ENCODE results near the gene PLBD1.

Gene PLBD1

DNA sequence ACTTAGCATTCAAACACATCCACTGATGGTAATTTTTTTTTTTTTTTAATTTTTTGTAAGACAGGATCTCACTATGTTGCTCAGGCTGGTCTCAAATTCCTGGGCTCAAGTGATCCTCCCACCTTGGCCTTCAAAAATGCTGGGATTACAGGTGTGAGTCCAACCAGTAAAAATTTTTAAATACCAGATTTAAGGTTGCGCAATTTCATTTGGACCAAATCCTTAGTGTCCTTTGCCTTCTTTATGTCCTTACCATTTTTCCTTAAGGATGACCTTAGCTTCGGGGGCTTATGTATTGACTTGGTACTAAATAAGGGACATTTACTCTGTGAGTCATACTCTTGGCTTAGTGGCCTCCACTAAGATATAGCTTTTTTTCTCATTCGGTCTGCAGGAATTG lies 4.1 kb upstream of the PLBD1 start:
- TF ChIP-seq POLR2AphosphoS5 (IDR thresholded peaks at IDR 0.05; ENCODE audit: low read depth, low read length), result no peak

DNA sequence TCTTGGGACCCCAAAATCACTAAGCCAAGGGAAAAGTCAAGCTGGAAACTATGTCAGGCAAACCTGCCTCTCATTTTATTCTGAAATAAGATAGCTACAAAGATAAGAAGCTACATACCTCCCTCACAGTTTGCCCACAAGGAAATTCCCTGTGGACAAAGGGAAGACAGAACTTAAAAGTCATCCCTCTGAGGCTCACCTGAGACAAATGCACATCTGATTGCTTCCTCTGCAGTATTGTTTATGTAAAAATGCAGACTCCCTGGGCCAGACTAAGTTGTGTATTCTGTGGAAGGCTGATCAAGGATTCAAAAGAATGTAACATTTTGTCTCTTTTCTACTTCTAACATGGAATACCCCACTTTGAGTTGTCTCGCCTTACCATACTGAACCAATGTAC lies 2.5 kb upstream of the PLBD1 start:
- TF ChIP-seq TAF1 (IDR thresholded peaks at IDR 0.05; ENCODE audit: borderline replicate concordance, insufficient read depth, low read length), result no peak
- TF ChIP-seq POLR2AphosphoS5 (IDR thresholded peaks at IDR 0.05; ENCODE audit: low read depth, low read length), result no peak
- TF ChIP-seq, protein P1, sequence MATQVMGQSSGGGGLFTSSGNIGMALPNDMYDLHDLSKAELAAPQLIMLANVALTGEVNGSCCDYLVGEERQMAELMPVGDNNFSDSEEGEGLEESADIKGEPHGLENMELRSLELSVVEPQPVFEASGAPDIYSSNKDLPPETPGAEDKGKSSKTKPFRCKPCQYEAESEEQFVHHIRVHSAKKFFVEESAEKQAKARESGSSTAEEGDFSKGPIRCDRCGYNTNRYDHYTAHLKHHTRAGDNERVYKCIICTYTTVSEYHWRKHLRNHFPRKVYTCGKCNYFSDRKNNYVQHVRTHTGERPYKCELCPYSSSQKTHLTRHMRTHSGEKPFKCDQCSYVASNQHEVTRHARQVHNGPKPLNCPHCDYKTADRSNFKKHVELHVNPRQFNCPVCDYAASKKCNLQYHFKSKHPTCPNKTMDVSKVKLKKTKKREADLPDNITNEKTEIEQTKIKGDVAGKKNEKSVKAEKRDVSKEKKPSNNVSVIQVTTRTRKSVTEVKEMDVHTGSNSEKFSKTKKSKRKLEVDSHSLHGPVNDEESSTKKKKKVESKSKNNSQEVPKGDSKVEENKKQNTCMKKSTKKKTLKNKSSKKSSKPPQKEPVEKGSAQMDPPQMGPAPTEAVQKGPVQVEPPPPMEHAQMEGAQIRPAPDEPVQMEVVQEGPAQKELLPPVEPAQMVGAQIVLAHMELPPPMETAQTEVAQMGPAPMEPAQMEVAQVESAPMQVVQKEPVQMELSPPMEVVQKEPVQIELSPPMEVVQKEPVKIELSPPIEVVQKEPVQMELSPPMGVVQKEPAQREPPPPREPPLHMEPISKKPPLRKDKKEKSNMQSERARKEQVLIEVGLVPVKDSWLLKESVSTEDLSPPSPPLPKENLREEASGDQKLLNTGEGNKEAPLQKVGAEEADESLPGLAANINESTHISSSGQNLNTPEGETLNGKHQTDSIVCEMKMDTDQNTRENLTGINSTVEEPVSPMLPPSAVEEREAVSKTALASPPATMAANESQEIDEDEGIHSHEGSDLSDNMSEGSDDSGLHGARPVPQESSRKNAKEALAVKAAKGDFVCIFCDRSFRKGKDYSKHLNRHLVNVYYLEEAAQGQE (IDR thresholded peaks at IDR 0.05; ENCODE audit: insufficient read depth in 1 of 2, low read depth in 2 of 2, low read length in 2 of 2), result no peak
- TF ChIP-seq FOXP2 (optimal IDR thresholded peaks at IDR 0.05; ENCODE audit: borderline replicate concordance, extremely low read depth, extremely low read length, insufficient read depth), result no peak
- no peak for TF ChIP-seq SIN3A (IDR thresholded peaks at IDR 0.05; ENCODE audit: borderline replicate concordance, insufficient read depth, low read length)

DNA sequence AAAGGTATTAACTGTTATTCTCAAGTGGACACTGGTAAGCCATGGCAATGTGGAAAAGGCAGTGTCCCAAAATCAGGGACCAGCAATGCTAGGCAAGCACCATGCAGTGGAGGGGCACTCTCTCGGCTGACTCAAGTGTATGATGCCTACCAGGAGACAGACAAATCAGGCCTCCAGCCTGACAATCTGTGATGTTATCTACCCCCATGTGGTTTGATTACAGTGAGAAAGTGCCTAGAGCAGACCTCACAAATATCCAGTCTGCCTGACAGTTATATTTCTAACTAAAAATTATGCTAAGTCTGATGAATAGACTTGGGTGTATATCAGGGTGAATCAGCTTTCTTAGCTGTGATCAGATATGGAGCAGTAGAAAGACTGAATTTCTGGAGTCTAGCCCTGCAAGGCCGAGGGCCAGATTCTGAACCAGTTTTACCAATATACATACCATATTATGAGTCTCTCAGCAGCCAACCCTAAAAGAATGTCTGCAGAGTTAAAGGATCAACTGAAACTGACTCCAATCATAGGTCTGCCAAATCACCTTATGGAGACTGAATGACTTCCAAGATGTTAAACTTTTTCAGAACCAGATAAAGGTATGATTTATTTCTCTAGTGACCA lies 3.2 kb downstream of the PLBD1 start:
- TF ChIP-seq, protein P1 (IDR thresholded peaks at IDR 0.05; ENCODE audit: insufficient read depth in 1 of 2, low read depth in 2 of 2, low read length in 2 of 2), result no peak
- TF ChIP-seq POLR2AphosphoS5 (IDR thresholded peaks at IDR 0.05; ENCODE audit: low read depth, low read length) (no peak), FOXP2 (optimal IDR thresholded peaks at IDR 0.05; ENCODE audit: borderline replicate concordance, extremely low read depth, extremely low read length, insufficient read depth) (no peak), SIN3A (IDR thresholded peaks at IDR 0.05; ENCODE audit: borderline replicate concordance, insufficient read depth, low read length) (no peak), TAF1 (IDR thresholded peaks at IDR 0.05; ENCODE audit: borderline replicate concordance, insufficient read depth, low read length) (no peak)

DNA sequence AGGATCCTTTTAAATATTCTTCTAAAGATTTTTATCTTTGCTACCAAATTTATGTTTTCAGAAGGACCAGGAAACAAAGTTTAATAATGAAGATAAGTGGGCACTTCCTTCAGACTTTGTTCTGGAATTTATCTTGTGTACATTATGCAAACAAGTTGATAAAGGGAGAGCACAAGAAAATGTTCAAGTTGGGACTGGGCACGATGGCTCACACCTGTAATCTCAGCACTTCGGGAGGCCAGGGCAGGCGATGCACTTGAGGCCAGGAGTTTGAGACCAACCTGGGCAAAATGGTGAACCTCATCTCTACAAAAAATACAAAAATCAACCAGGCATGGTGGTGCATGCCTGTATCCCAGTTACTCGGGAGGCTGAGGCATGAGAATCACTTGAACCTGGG lies 4.6 kb downstream of the PLBD1 start:
- TF ChIP-seq TAF1 (IDR thresholded peaks at IDR 0.05; ENCODE audit: borderline replicate concordance, insufficient read depth, low read length) (no peak), SIN3A (IDR thresholded peaks at IDR 0.05; ENCODE audit: borderline replicate concordance, insufficient read depth, low read length) (no peak), FOXP2 (optimal IDR thresholded peaks at IDR 0.05; ENCODE audit: borderline replicate concordance, extremely low read depth, extremely low read length, insufficient read depth) (no peak), POLR2AphosphoS5 (IDR thresholded peaks at IDR 0.05; ENCODE audit: low read depth, low read length) (no peak)
- TF ChIP-seq, protein P1 (IDR thresholded peaks at IDR 0.05; ENCODE audit: insufficient read depth in 1 of 2, low read depth in 2 of 2, low read length in 2 of 2), result no peak

DNA sequence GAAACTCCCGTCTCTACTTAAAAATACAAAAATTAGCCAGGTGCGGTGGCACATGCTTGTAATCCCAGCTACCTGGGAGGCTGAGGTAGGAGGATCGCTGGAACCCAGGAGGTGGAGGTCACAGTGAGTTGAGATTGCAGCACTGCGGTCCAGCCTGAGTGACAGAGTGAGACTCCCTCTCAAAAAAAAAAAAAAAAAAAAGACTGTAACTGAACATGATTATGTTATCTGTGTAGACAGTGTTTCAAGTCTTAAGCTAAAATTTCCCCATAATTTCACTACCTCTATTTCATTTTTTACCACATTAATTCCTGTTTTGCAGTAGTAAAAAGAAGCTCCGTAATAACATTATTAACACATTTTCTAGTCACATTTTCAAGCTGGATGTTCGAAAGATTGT lies 5.4 kb downstream of the PLBD1 start:
- TF ChIP-seq FOXP2 (optimal IDR thresholded peaks at IDR 0.05; ENCODE audit: borderline replicate concordance, extremely low read depth, extremely low read length, insufficient read depth) (no peak), TAF1 (IDR thresholded peaks at IDR 0.05; ENCODE audit: borderline replicate concordance, insufficient read depth, low read length) (no peak), SIN3A (IDR thresholded peaks at IDR 0.05; ENCODE audit: borderline replicate concordance, insufficient read depth, low read length) (no peak), POLR2AphosphoS5 (IDR thresholded peaks at IDR 0.05; ENCODE audit: low read depth, low read length) (no peak)
- TF ChIP-seq, protein P1 (IDR thresholded peaks at IDR 0.05; ENCODE audit: insufficient read depth in 1 of 2, low read depth in 2 of 2, low read length in 2 of 2), result no peak

Data from PFSK-1 (cell line).